Endothelial cell of umbilical vein (primary cell): Measurements from ENCODE around the gene ANKRD33.

Experiments
- CTCF ChIP-seq, 2 donors: IDR thresholded peaks; 1 replicate in 1 of 2; 2 replicates in 1 of 2; pipeline ENCODE4 v1.5.1; 2011; ENCODE audit warnings: low read length in 2 of 2, mild to moderate bottlenecking in 2 of 2, moderate library complexity in 2 of 2, control low read depth in 1 of 2, inconsistent platforms in 1 of 2, low read depth in 1 of 2; ENCODE audit not compliant: insufficient read depth in 1 of 2; ENCODE audit errors: extremely low read depth in 1 of 2
- GATA2 ChIP-seq: IDR thresholded peaks from 2 replicates; pipeline ENCODE4 v1.7.0; 2011; ENCODE audit warnings: low read depth, mild to moderate bottlenecking, moderate library complexity, mixed read lengths, low read length; ENCODE audit not compliant: insufficient read length, insufficient read depth
- MAX ChIP-seq: IDR thresholded peaks from 2 replicates; pipeline ENCODE4 v1.6.1; 2011; ENCODE audit not compliant: insufficient read depth, insufficient read length
- POLR2A ChIP-seq: IDR thresholded peaks from 2 replicates; pipeline ENCODE4 v1.6.1; 2012; ENCODE audit warnings: low read depth, mild to moderate bottlenecking, control low read depth, low read length

GRCh38 chr12:51897181-51897580 is 9.3 kb downstream of the ANKRD33 start:
- TF ChIP-seq MAX (no peak), CTCF (IDR thresholded peaks at IDR 0.05; ENCODE audit: extremely low read depth in 1 of 2, insufficient read depth in 1 of 2, low read depth in 1 of 2, low read length in 2 of 2) (no peak), POLR2A (no peak), GATA2 (no peak)
